ENCODE data around the gene SLC22A31.

The SLC22A31 gene

GRCh38 chr16:89164847-89165680, 35.3 kb downstream of the SLC22A31 start:
- DNase-seq = no peak

- DNase-seq = no peak
Measured at GRCh38 chr16:89164436-89164835, 35.9 kb downstream of the SLC22A31 start.

- DNase-seq = no peak
Measured at GRCh38 chr16:89163297-89163696, 37.0 kb downstream of the SLC22A31 start.

GRCh38 chr16:89161763-89162713, 38.3 kb downstream of the SLC22A31 start:
- DNase-seq = no peak

GRCh38 chr16:89160977-89161701, 39.2 kb downstream of the SLC22A31 start:
- no peak for DNase-seq

GRCh38 chr16:89159850-89160354, 40.4 kb downstream of the SLC22A31 start:
- DNase-seq = no peak

GRCh38 chr16:89159066-89159849, 41.1 kb downstream of the SLC22A31 start:
- no peak for DNase-seq

GRCh38 chr16:89157778-89158177, 42.6 kb downstream of the SLC22A31 start:
- no peak for DNase-seq

- DNase-seq = no peak
Measured at GRCh38 chr16:89156740-89157645, 43.3 kb downstream of the SLC22A31 start.

GRCh38 chr16:89155851-89156739, 44.2 kb downstream of the SLC22A31 start:
- DNase-seq = no peak

GRCh38 chr16:89155184-89155679, 45.1 kb downstream of the SLC22A31 start:
- DNase-seq = no peak

- DNase-seq = no peak
Measured at GRCh38 chr16:89154390-89155183, 45.8 kb downstream of the SLC22A31 start.

GRCh38 chr16:89153848-89154271, 46.5 kb downstream of the SLC22A31 start:
- DNase-seq = no peak

- no peak for DNase-seq
Measured at GRCh38 chr16:89152831-89153700, 47.3 kb downstream of the SLC22A31 start.

- DNase-seq = no peak
Measured at GRCh38 chr16:89150981-89151380, 49.4 kb downstream of the SLC22A31 start.

- DNase-seq = no peak
Measured at GRCh38 chr16:89150090-89150835, 50.1 kb downstream of the SLC22A31 start.

- DNase-seq = no peak
Measured at GRCh38 chr16:89149386-89149785, 51.0 kb downstream of the SLC22A31 start.

All from hematopoietic multipotent progenitor cell treated with erythropoietin and hydrocortisone succinate and interleukin-3 and kit ligand, for 8 days (in vitro differentiated cells).